HEK293T (cell line): ENCODE results near the gene MME.

Experiments used
- ELF4 ChIP-seq: fragments of 450-650 bp; IDR thresholded peaks from 2 replicates; pipeline ENCODE4 v1.6.1; 2017; ENCODE audit warnings: antibody characterized with exemption
- FOXM1 ChIP-seq: fragments of 450-650 bp; IDR thresholded peaks from 2 replicates; pipeline ENCODE4 v1.6.1; 2017; ENCODE audit warnings: mild to moderate bottlenecking, borderline replicate concordance
- NFRKB ChIP-seq: fragments of 450-650 bp; IDR thresholded peaks from 2 replicates; pipeline ENCODE4 v1.6.1; 2016; ENCODE audit warnings: mild to moderate bottlenecking, moderate library complexity
- SP1 ChIP-seq: fragments of 450-650 bp; IDR thresholded peaks from 2 replicates; pipeline ENCODE4 v1.6.1; 2017
- SUZ12 ChIP-seq: fragments of 450-650 bp; IDR thresholded peaks from 2 replicates; pipeline ENCODE4 v1.6.1; 2016; ENCODE audit warnings: mild to moderate bottlenecking

GRCh38 chr3:155158346-155159037 lies 78.4 kb downstream of the MME start:
- TF ChIP-seq FOXM1 (no peak), ELF4 (no peak), SUZ12 (no peak), NFRKB (no peak), SP1 (no peak)
